Spleen (tissue), 7 donors: Measurements from ENCODE around the gene FUT4.

ENCODE experiments used
- CTCF ChIP-seq, 11 experiments: fragments of 200-600 bp in 7 of 11; fragments of 450-650 bp in 4 of 11; sonication (generic) in 4 of 11; IDR thresholded peaks in 8 of 11; conservative IDR thresholded peaks in 3 of 11; 1 replicate in 7 of 11; 2 replicates in 4 of 11; pipeline versions ENCODE4 v1.4.0 to v1.8.0; 2016 to 2021; ENCODE audit warnings: antibody characterized with exemption in 11 of 11, inconsistent platforms in 4 of 11, mild to moderate bottlenecking in 1 of 11
- POLR2A ChIP-seq, 3 donors: fragments of 450-650 bp; IDR thresholded peaks; one replicate each; pipeline ENCODE4 v1.5.1; 2017; ENCODE audit warnings: antibody characterized with exemption in 3 of 3, mild to moderate bottlenecking in 1 of 3
- donor health status: DM: no; HTN: no; CAD: no; lungs with moderate emphysema.
- donor health status: DM: no; HTN: no; CAD: no.
- donor health status: DM: no; HTN: no; CAD: no.

- TF ChIP-seq CTCF (IDR thresholded peaks at IDR 0.05 in 8 of 11, conservative IDR thresholded peaks at IDR 0.05 in 3 of 11): peak in 9 of 11 experiments; percentile 39 to 72 (median 62)
- no peak for TF ChIP-seq POLR2A (IDR thresholded peaks at IDR 0.05)
These were observed 24.1 kb upstream of the FUT4 start for GRCh38 chr11:94519478-94520084.
